Measurements from ENCODE around the gene ZSCAN26.

Gene ZSCAN26

DNA sequence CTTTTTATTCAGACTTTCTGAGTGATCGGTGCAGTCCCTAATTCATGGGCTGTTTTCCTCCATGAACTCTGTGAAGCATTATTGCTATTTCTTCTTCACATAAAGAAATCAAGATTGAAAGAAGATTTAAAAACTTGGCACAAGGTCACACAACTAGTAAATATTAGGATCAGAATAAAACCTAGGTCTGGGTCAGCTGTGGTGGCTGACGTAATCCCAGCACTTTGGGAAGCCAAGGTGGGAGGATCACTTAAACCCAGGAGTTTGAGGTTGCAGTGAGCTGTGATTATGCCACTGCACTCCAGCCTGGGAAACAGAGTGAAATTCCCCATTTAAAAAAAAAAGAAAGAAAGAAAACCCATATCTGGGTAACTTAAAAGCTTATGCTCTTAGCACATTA is 40.5 kb upstream of the ZSCAN26 start:
- Histone ChIP-seq H3K4me2 (ENCODE audit: low read depth, low read length, poor library complexity, severe bottlenecking) (no peak overlapping the region), H4K20me1 (ENCODE audit: insufficient read depth, low read length, poor library complexity, severe bottlenecking) (no peaks in the 10 kb centered on the region), H3K9me2 (replicated peaks; ENCODE audit: low read depth, low read length) (no peaks in the 10 kb centered on the region), H2AFZ (ENCODE audit: low read length) (no peak overlapping the region), H3K36me3 (ENCODE audit: insufficient read depth, low read length) (no peaks in the 10 kb centered on the region), H3K9ac (ENCODE audit: low read depth, low read length, poor library complexity, severe bottlenecking) (no peak overlapping the region), H3K27me3 (ENCODE audit: insufficient read depth, low read length, poor library complexity, severe bottlenecking) (no peaks in the 10 kb centered on the region), H3F3A (ENCODE audit: low read depth) (no peaks in the 10 kb centered on the region), H3K79me2 (ENCODE audit: insufficient read depth, low read length) (no peaks in the 10 kb centered on the region), H3K4me3 (ENCODE audit: low read length, poor library complexity, severe bottlenecking) (no peak overlapping the region), H3K4me1 (ENCODE audit: insufficient read depth, low read length, poor library complexity, severe bottlenecking) (no peaks in the 10 kb centered on the region), H3K9me3 (ENCODE audit: insufficient read depth, low read depth, low read length) (no peaks in the 10 kb centered on the region)
- TF ChIP-seq, protein P1, sequence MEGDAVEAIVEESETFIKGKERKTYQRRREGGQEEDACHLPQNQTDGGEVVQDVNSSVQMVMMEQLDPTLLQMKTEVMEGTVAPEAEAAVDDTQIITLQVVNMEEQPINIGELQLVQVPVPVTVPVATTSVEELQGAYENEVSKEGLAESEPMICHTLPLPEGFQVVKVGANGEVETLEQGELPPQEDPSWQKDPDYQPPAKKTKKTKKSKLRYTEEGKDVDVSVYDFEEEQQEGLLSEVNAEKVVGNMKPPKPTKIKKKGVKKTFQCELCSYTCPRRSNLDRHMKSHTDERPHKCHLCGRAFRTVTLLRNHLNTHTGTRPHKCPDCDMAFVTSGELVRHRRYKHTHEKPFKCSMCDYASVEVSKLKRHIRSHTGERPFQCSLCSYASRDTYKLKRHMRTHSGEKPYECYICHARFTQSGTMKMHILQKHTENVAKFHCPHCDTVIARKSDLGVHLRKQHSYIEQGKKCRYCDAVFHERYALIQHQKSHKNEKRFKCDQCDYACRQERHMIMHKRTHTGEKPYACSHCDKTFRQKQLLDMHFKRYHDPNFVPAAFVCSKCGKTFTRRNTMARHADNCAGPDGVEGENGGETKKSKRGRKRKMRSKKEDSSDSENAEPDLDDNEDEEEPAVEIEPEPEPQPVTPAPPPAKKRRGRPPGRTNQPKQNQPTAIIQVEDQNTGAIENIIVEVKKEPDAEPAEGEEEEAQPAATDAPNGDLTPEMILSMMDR (conservative IDR thresholded peaks at IDR 0.05; ENCODE audit: low read length): no peak
- TF ChIP-seq EZH2phosphoT487 (IDR thresholded peaks at IDR 0.05; ENCODE audit: borderline replicate concordance): no peak

DNA sequence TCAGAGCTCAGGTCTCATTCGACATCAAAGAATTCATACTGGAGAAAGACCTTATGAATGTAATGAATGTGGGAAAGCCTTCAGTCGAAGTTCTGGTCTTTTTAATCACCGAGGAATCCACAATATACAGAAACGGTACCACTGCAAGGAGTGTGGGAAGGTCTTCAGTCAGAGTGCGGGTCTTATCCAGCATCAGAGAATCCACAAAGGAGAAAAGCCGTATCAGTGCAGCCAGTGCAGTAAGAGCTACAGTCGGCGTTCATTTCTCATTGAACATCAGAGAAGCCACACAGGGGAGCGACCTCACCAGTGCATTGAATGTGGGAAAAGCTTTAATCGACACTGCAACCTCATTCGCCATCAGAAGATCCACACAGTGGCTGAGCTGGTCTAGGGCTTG is 34.2 kb upstream of the ZSCAN26 start:
- Histone ChIP-seq H3K4me1 (ENCODE audit: insufficient read depth, low read length, poor library complexity, severe bottlenecking) (no peaks in the 10 kb centered on the region), H3F3A (ENCODE audit: low read depth) (no peaks in the 10 kb centered on the region), H3K27me3 (ENCODE audit: insufficient read depth, low read length, poor library complexity, severe bottlenecking) (no peaks in the 10 kb centered on the region), H2AFZ (ENCODE audit: low read length) (no peak overlapping the region), H3K4me2 (ENCODE audit: low read depth, low read length, poor library complexity, severe bottlenecking) (no peak overlapping the region), H3K9ac (ENCODE audit: low read depth, low read length, poor library complexity, severe bottlenecking) (no peak overlapping the region), H3K4me3 (ENCODE audit: low read length, poor library complexity, severe bottlenecking) (no peak overlapping the region), H4K20me1 (ENCODE audit: insufficient read depth, low read length, poor library complexity, severe bottlenecking) (no peaks in the 10 kb centered on the region), H3K9me2 (replicated peaks; ENCODE audit: low read depth, low read length) (no peaks in the 10 kb centered on the region), H3K79me2 (ENCODE audit: insufficient read depth, low read length) (no peaks in the 10 kb centered on the region), H3K36me3 (ENCODE audit: insufficient read depth, low read length) (no peaks in the 10 kb centered on the region), H3K9me3 (ENCODE audit: insufficient read depth, low read depth, low read length) (no peaks in the 10 kb centered on the region)
- TF ChIP-seq, protein P1 (conservative IDR thresholded peaks at IDR 0.05; ENCODE audit: low read length): no peak
- TF ChIP-seq EZH2phosphoT487 (IDR thresholded peaks at IDR 0.05; ENCODE audit: borderline replicate concordance): no peak

DNA sequence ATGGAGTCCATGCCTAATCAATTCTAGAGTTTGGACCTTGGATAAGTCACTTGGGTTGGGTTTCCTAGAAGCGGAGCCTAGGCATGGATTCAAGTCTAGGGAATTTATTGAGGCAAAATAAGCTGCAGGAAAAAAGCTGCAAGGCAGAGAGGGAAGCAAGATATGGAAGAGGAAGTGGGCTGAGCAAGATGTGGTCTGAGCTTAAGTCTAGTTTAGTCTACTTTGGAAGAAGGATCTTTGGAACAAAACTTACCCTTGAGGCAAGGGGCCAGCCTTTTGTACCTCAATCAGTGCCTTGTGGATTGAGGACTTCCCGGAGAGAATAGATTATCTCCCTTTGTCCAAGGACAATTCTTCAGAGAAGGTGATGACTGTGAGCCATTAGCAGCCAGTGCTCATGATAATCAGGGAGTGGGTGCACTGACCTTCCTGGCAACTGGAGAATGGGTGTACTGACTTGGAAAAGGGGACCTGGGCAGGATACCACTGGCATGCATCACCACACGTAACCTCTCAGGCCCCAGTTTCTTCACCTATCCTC is 31.0 kb upstream of the ZSCAN26 start:
- no peaks in the 10 kb centered on the region for H4K20me1 ChIP-seq (ENCODE audit: insufficient read depth, low read length, poor library complexity, severe bottlenecking)
- H3K27me3 ChIP-seq (ENCODE audit: insufficient read depth, low read length, poor library complexity, severe bottlenecking): no peaks in the 10 kb centered on the region
- no peaks in the 10 kb centered on the region for H3K79me2 ChIP-seq (ENCODE audit: insufficient read depth, low read length)
- H3K4me2 ChIP-seq (ENCODE audit: low read depth, low read length, poor library complexity, severe bottlenecking): no peak overlapping the region
- no peak overlapping the region for H3K9ac ChIP-seq (ENCODE audit: low read depth, low read length, poor library complexity, severe bottlenecking)
- no peak overlapping the region for H3K4me3 ChIP-seq (ENCODE audit: low read length, poor library complexity, severe bottlenecking)
- H3K9me2 ChIP-seq (replicated peaks; ENCODE audit: low read depth, low read length): no peaks in the 10 kb centered on the region
- no peaks in the 10 kb centered on the region for H3F3A ChIP-seq (ENCODE audit: low read depth)
- H3K4me1 ChIP-seq (ENCODE audit: insufficient read depth, low read length, poor library complexity, severe bottlenecking): no peaks in the 10 kb centered on the region
- no peak overlapping the region for H2AFZ ChIP-seq (ENCODE audit: low read length)
- no peaks in the 10 kb centered on the region for H3K9me3 ChIP-seq (ENCODE audit: insufficient read depth, low read depth, low read length)
- H3K36me3 ChIP-seq (ENCODE audit: insufficient read depth, low read length): no peaks in the 10 kb centered on the region
- TF ChIP-seq, protein P1 (conservative IDR thresholded peaks at IDR 0.05; ENCODE audit: low read length): no peak
- no peak for TF ChIP-seq EZH2phosphoT487 (IDR thresholded peaks at IDR 0.05; ENCODE audit: borderline replicate concordance)
